Mammary epithelial cell (primary cell): ENCODE results near the gene KLHDC10.

ENCODE experiments used
- EZH2 ChIP-seq: IDR thresholded peaks from 2 replicates; pipeline ENCODE4 v1.6.1; 2012; ENCODE audit warnings: low read length, inconsistent platforms, borderline replicate concordance
- TF ChIP-seq, protein P1 (sequence below), 2 donors: IDR thresholded peaks in 1 of 2; conservative IDR thresholded peaks in 1 of 2; 2 replicates each; pipeline ENCODE4 v1.5.1; 2011 to 2012; ENCODE audit warnings: inconsistent platforms in 2 of 2, low read length in 2 of 2, mild to moderate bottlenecking in 2 of 2, control low read depth in 1 of 2, low read depth in 1 of 2; ENCODE audit not compliant: insufficient read depth in 1 of 2; ENCODE audit errors: extremely low read depth in 1 of 2

DNA sequence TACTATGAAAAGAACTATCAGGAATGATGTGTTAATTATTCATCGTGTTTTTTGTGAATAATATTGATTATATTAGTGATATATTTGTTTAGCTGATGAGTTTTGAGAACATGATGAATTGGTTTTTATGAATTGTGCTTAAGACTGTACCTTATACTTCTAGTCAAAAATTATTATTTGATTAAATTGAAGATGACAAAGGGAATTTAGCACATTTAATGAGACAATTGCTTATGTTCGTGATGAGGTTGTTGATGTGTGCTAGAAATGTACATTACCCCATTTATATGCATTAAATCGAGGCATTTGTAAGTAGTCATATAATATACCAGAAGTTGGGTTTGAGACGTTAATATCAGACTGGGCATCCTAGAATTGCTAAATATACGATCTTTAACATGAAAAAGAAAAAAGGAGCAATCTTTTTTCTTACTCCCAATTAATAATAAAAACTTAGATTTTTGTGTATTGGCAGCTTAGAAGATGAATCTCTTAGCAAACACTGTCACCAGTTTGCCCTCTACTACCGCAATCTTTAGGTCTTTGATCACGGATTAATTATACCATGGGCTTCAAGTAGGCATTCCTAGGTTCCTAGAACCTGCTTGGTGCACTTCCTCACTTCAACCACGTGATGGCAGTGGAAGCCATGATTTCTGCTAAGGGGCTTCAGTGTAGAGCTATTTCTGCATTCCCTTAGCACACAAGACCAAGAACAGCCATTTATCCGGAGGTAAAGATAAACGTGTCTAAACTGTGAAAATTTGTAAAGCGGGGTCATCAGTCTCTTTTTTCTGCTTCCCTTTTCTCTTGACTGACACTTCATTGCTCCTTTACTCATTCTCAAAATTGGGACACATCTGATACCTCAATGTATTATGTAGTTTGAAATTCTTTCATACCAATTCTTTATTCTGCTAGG lies 1.6 kb downstream of the KLHDC10 start:
- TF ChIP-seq, protein P1, sequence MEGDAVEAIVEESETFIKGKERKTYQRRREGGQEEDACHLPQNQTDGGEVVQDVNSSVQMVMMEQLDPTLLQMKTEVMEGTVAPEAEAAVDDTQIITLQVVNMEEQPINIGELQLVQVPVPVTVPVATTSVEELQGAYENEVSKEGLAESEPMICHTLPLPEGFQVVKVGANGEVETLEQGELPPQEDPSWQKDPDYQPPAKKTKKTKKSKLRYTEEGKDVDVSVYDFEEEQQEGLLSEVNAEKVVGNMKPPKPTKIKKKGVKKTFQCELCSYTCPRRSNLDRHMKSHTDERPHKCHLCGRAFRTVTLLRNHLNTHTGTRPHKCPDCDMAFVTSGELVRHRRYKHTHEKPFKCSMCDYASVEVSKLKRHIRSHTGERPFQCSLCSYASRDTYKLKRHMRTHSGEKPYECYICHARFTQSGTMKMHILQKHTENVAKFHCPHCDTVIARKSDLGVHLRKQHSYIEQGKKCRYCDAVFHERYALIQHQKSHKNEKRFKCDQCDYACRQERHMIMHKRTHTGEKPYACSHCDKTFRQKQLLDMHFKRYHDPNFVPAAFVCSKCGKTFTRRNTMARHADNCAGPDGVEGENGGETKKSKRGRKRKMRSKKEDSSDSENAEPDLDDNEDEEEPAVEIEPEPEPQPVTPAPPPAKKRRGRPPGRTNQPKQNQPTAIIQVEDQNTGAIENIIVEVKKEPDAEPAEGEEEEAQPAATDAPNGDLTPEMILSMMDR (conservative IDR thresholded peaks at IDR 0.05 in 1 of 2, IDR thresholded peaks at IDR 0.05 in 1 of 2; ENCODE audit: extremely low read depth in 1 of 2, insufficient read depth in 1 of 2, low read depth in 1 of 2, low read length in 2 of 2), result peak; percentile 94 to 99
- TF ChIP-seq EZH2, result no peak
